K562 (cell line): ENCODE measurements around the gene TMPRSS9. TPM values are rescaled to one million over a fixed set of nuclear protein-coding genes. Genes with fewer than 3 reads are reported as not detected.

Experiments used
- ATAC-seq: fragments of 200-7000 bp; cut with Tn5 transposase; 3 replicates; pipeline ENCODE4 v1.9.1; 2020; ENCODE audit warnings: moderate library complexity
- BruUV-seq: library from RNA; stranded (reverse); fragments of 400-500 nt; replicated peaks from 2 replicates; lab custom pipeline; 2021; lab: Mats Ljungman, UMichigan
- CTCF ChIA-PET: fragments of 300-600 bp; formaldehyde crosslinking; extraction: SDS; loops from one replicate; lab custom pipeline; 2021; ENCODE audit warnings: low intra/inter-chr PET ratio; lab: Yijun Ruan, JAX
- POLR2A ChIA-PET: fragments of 300-600, 350-650 bp; sonication (Branson Sonifier 250); formaldehyde crosslinking; extraction: SDS; loops from one replicate; lab custom pipeline; 2021; ENCODE audit warnings: antibody characterized with exemption, inconsistent platforms; lab: Yijun Ruan, JAX
- DNase-seq, 4 experiments: peaks; one replicate each; pipeline versions ENCODE4 v3.0.0 to v3.0.0-alpha.2; 2011 to 2018; ENCODE audit warnings: low spot score in 3 of 4, mixed read lengths in 3 of 4; ENCODE audit errors: extremely low read depth in 1 of 4
- FAIRE-seq: peaks from 2 replicates; lab custom pipeline; 2011; peaks lifted over from hg19 to GRCh38; lab: Jason Lieb, UNC
- H2AFZ ChIP-seq: 2 replicates; pipeline ENCODE4 v1.6.0; 2011; ENCODE audit warnings: low read depth, low read length, control low read depth, inconsistent platforms
- H3K27ac ChIP-seq: fragments of 200-600 bp; 3 replicates; pipeline ENCODE4 v1.8.0; 2011; ENCODE audit warnings: low read depth, mild to moderate bottlenecking, control low read depth, inconsistent platforms, low read length, moderate library complexity, mixed read lengths; ENCODE audit errors: extremely low read depth
- H3K27me3 ChIP-seq, 2 experiments: fragments of 300-600 bp in 1 of 2; 2 replicates in 1 of 2; 3 replicates in 1 of 2; pipeline versions ENCODE4 v1.6.0 to v1.8.0; 2011; ENCODE audit warnings: inconsistent platforms in 2 of 2, low read length in 2 of 2, mild to moderate bottlenecking in 1 of 2, mixed read lengths in 1 of 2, moderate library complexity in 1 of 2; ENCODE audit not compliant: control insufficient read depth in 2 of 2, insufficient read depth in 2 of 2
- H3K36me3 ChIP-seq: fragments of 300-600 bp; 3 replicates; pipeline ENCODE4 v1.8.0; 2011; ENCODE audit warnings: mild to moderate bottlenecking, low read length, inconsistent platforms; ENCODE audit not compliant: control insufficient read depth, insufficient read depth
- H3K4me1 ChIP-seq, 2 experiments: fragments of 200-600 bp in 1 of 2; replicated peaks in 1 of 2; 2 replicates in 1 of 2; 3 replicates in 1 of 2; pipeline versions ENCODE4 v1.5.1 to v1.8.0; 2011; ENCODE audit warnings: inconsistent platforms in 2 of 2, low read length in 2 of 2, mild to moderate bottlenecking in 1 of 2, mixed read lengths in 1 of 2, moderate library complexity in 1 of 2; ENCODE audit not compliant: control insufficient read depth in 2 of 2, insufficient read depth in 2 of 2
- H3K4me2 ChIP-seq: 2 replicates; pipeline ENCODE4 v1.6.1; 2011; ENCODE audit warnings: low read length, control low read depth, inconsistent platforms, mixed read lengths; ENCODE audit not compliant: insufficient read depth
- H3K4me3 ChIP-seq: fragments of 200-600 bp; sonication (generic), shearing (Covaris generic); 2 replicates; pipeline ENCODE4 v1.5.1; 2016; ENCODE audit warnings: control low read depth, inconsistent platforms
- H3K79me2 ChIP-seq: fragments of 200-600 bp; 3 replicates; pipeline ENCODE4 v1.8.0; 2011; ENCODE audit warnings: low read length, inconsistent platforms; ENCODE audit not compliant: control insufficient read depth, insufficient read depth
- H3K9ac ChIP-seq, 2 experiments: 2 replicates each; pipeline versions ENCODE4 v1.6.0 to v1.6.1; 2011; ENCODE audit warnings: low read depth in 2 of 2, low read length in 2 of 2, control low read depth in 1 of 2, inconsistent platforms in 1 of 2, mild to moderate bottlenecking in 1 of 2, mixed read lengths in 1 of 2; ENCODE audit not compliant: insufficient read depth in 1 of 2
- H3K9me1 ChIP-seq: one replicate; pipeline ENCODE4 v1.6.0; 2011; ENCODE audit warnings: inconsistent platforms, mild to moderate bottlenecking, low read length, moderate library complexity; ENCODE audit not compliant: control insufficient read depth, insufficient read depth
- H3K9me3 ChIP-seq: replicated peaks from 2 replicates; pipeline ENCODE4 v1.5.1; 2011; ENCODE audit warnings: low read depth, low read length, inconsistent platforms; ENCODE audit not compliant: control insufficient read depth, insufficient read depth
- H4K20me1 ChIP-seq: replicated peaks from 2 replicates; pipeline ENCODE4 v1.6.1; 2011; ENCODE audit warnings: low read length, inconsistent platforms, mixed read lengths; ENCODE audit not compliant: control insufficient read depth, insufficient read depth
- ADNP ChIP-seq: fragments of 200-800 bp; sonication (Bioruptor generic); IDR thresholded peaks from 2 replicates; pipeline ENCODE4 v1.6.1; 2016; ENCODE audit warnings: missing genetic modification characterization, missing compliant biosample characterization
- FOXK2 ChIP-seq, 2 experiments: fragments of 450-650 bp; IDR thresholded peaks in 1 of 2; conservative IDR thresholded peaks in 1 of 2; 2 replicates each; pipeline ENCODE4 v1.6.1; 2016; ENCODE audit warnings: low read depth in 2 of 2, mild to moderate bottlenecking in 1 of 2
- KDM1A ChIP-seq, 2 experiments: fragments of 450-650 bp; IDR thresholded peaks; 2 replicates each; pipeline ENCODE4 v1.6.1; 2016; ENCODE audit warnings: mild to moderate bottlenecking in 2 of 2
- KHSRP ChIP-seq: fragments of 450-650 bp; IDR thresholded peaks from 2 replicates; pipeline ENCODE4 v1.6.1; 2017
- NFIC ChIP-seq: fragments of 450-650 bp; IDR thresholded peaks from 2 replicates; pipeline ENCODE4 v1.6.1; 2017; ENCODE audit warnings: mild to moderate bottlenecking, inconsistent platforms
- NR4A1 ChIP-seq, 2 experiments: fragments of 250-450 bp in 1 of 2; fragments of 450-650 bp in 1 of 2; sonication (Bioruptor Pico) in 1 of 2; IDR thresholded peaks; 2 replicates each; pipeline versions ENCODE4 v1.4.0 to v1.6.1; 2016 to 2020; ENCODE audit warnings: mild to moderate bottlenecking in 2 of 2, missing compliant biosample characterization in 1 of 2, missing genetic modification characterization in 1 of 2, moderate library complexity in 1 of 2
- POLR2AphosphoS2 ChIP-seq: IDR thresholded peaks from 2 replicates; pipeline ENCODE4 v1.6.1; 2012; ENCODE audit warnings: low read length, improper control_type of control experiment
- SMARCA5 ChIP-seq: fragments of 450-650 bp; IDR thresholded peaks from 2 replicates; pipeline ENCODE4 v1.6.1; 2016
- SPI1 ChIP-seq: IDR thresholded peaks from 2 replicates; pipeline ENCODE4 v1.6.1; 2011; ENCODE audit warnings: low read depth, low read length, control low read depth, borderline replicate concordance
- TEAD2 ChIP-seq: fragments of 450-650 bp; IDR thresholded peaks from 2 replicates; pipeline ENCODE4 v1.6.1; 2016; ENCODE audit warnings: missing genetic modification characterization, control low read depth, missing compliant biosample characterization
- THRAP3 ChIP-seq: fragments of 450-650 bp; IDR thresholded peaks from 2 replicates; pipeline ENCODE4 v1.6.1; 2016; ENCODE audit warnings: mild to moderate bottlenecking, inconsistent platforms, borderline replicate concordance
- TRIM28 ChIP-seq: fragments of 450-650 bp; IDR thresholded peaks from 2 replicates; pipeline ENCODE4 v1.6.1; 2017
- ZBTB33 ChIP-seq: sonication (generic); formaldehyde crosslinking; IDR thresholded peaks from 2 replicates; pipeline ENCODE4 v1.8.1; 2023; ENCODE audit warnings: mild to moderate bottlenecking, missing genetic modification reagents
- ZNF143 ChIP-seq: sonication (generic); formaldehyde crosslinking; IDR thresholded peaks from 2 replicates; pipeline ENCODE4 v1.9.0; 2022; ENCODE audit warnings: mild to moderate bottlenecking, missing genetic modification reagents
- ZNF507 ChIP-seq: conservative IDR thresholded peaks from 2 replicates; pipeline ENCODE4 v1.6.1; 2017; ENCODE audit warnings: missing genetic modification characterization, missing compliant biosample characterization
- WGBS: fragments of 100-300 bp; shearing (Covaris generic); methylation state at CpG from one replicate; pipeline ENCODE4 v1.1.6; 2016; ENCODE audit warnings: low coverage, mixed read lengths; ENCODE audit not compliant: insufficient coverage; ENCODE audit errors: missing lambda C conversion rate; 5-methylcytosine and 5-hydroxymethylcytosine counted together
- in situ Hi-C: fragments of 300-500 bp; cut with MboI; formaldehyde crosslinking; loops from 4 replicates; pipeline ENCODE4 v1.15.0; 2018; ENCODE audit warnings: inconsistent platforms, mixed read lengths
- intact Hi-C: fragments of 100-400 bp; cut with micrococcal nuclease; formaldehyde crosslinking; loops from 2 replicates; pipeline ENCODE4 v1.14.2; 2022
- polyA plus RNA-seq, 8 experiments: library from polyadenylated mRNA; depleted of rRNA in 4 of 8; stranded (reverse) in 5 of 8; unstranded in 3 of 8; fragments of >200 nt; fragmentation: Nextera tagmentation in 2 of 8; fragmentation: Illumina TruSeq in 1 of 8; extraction: Ambion mirVana in 2 of 8; extraction: Trizol in 1 of 8; gene quantifications; 2 replicates each; pipeline versions ENCODE4 v1.2.1 to v1.2.3, GENCODE V29; 2011 to 2014; ENCODE audit warnings: inconsistent platforms in 1 of 8, missing spikeins in 1 of 8
- total RNA-seq, 7 experiments: library from RNA; depleted of rRNA in 6 of 7; stranded (reverse); fragments of >200 nt in 6 of 7; fragmentation: Illumina TruSeq in 2 of 7; extraction: Trizol in 2 of 7; gene quantifications; 2 replicates each; pipeline versions ENCODE4 v1.2.1 to v1.2.3, GENCODE V29; 2011 to 2021; ENCODE audit warnings: low replicate concordance in 1 of 7

The TMPRSS9 gene
- total and polyA plus RNA-seq, 9 of the 15 experiments (the other 6 are each of a cell fraction or from before 2014, with no cell fraction given): 0.01 to 0.03 TPM; not detected in 7

GRCh38 chr19:2461751-2462634 lies 101.9 kb downstream of the TMPRSS9 start (continued):
- no peak for TF ChIP-seq ZNF507 (tag)
- TF ChIP-seq THRAP3: no peak
- peak; percentile 58; the same call in 1 of the 2 replicates for TF ChIP-seq ZNF143
- TF ChIP-seq, all 486 proteins: peak for 12

GRCh38 chr19:2462635-2463421 lies 102.8 kb downstream of the TMPRSS9 start:
- intact Hi-C loops: no loop called here
- H3K27me3 ChIP-seq: no peaks in the 10 kb centered on the region
- BruUV-seq: no TSS peak
- H3K4me3 ChIP-seq: no peak overlapping the region
- ChIA-PET CTCF (no interaction called here), POLR2A (interaction anchor here (0.7 to 3.4 kb wide), 3 partner anchors 9 to 356 kb away, joined by 3 to 15 read pairs (median 4); partner anchors contain the start of gene GADD45B)
- no peak overlapping the region for H3K27ac ChIP-seq
- no peaks in the 10 kb centered on the region for H3K9me1 ChIP-seq
- ATAC-seq (no peak), FAIRE-seq (no peak), DNase-seq (no peak)
- no peak overlapping the region for H3K9ac ChIP-seq
- H3K9me3 ChIP-seq: no peaks in the 10 kb centered on the region
- no peaks in the 10 kb centered on the region for H4K20me1 ChIP-seq
- no peak overlapping the region for H3K4me2 ChIP-seq
- WGBS: 63% methylated on average over 20 of the region's 46 CpGs
- no peaks in the 10 kb centered on the region for H3K36me3 ChIP-seq
- peaks cover 0 to 20% of the 10 kb centered on the region in 2 experiments; a peak in 2 of 5 replicates for H3K4me1 ChIP-seq
- in situ Hi-C loops: no loop called here
- H2AFZ ChIP-seq: no peak overlapping the region
- no peaks in the 10 kb centered on the region for H3K79me2 ChIP-seq
- TF ChIP-seq ZBTB33 (CRISPR knock-in tag): peak; percentile 39; the same call in 1 of the 2 replicates
- no peak for TF ChIP-seq KHSRP
- no peak for TF ChIP-seq TRIM28
- TF ChIP-seq NR4A1 (CRISPR knock-in tag; IDR thresholded peaks at IDR 0.05): no peak
- TF ChIP-seq NR4A1 (tag; IDR thresholded peaks at IDR 0.05): no peak
- TF ChIP-seq POLR2AphosphoS2: no peak
- TF ChIP-seq NFIC: peak; percentile 41; the same call in 1 of the 2 replicates
- 0 out of 2 replicates have a peak, but pooled peaks have one; percentile 21 for TF ChIP-seq ADNP
- TF ChIP-seq KDM1A (IDR thresholded peaks at IDR 0.05): peak; percentile 51 to 68; a peak in 3 of 4 replicates
- no peak for TF ChIP-seq SPI1
- 0 out of 2 replicates have a peak, but pooled peaks have one; percentile 34 for TF ChIP-seq TEAD2 (tag)
- no peak for TF ChIP-seq FOXK2 (conservative IDR thresholded peaks at IDR 0.05 in 1 of 2, IDR thresholded peaks at IDR 0.05 in 1 of 2; ENCODE audit: low read depth in 2 of 2)
- no peak for TF ChIP-seq SMARCA5
